Neural progenitor cell (in vitro differentiated cells): ENCODE measurements around the gene EIF2B2. TPM values are rescaled to one million over a fixed set of nuclear protein-coding genes. Genes with fewer than 3 reads are reported as not detected.

Experiments used
- DNase-seq: peaks from one replicate; pipeline ENCODE4 v3.0.0-alpha.2; 2016; ENCODE audit warnings: low spot score
- H2AFZ ChIP-seq: fragments of 200-600 bp; sonication (generic); replicated peaks from 2 replicates; pipeline ENCODE4 v1.6.1; 2016; ENCODE audit warnings: antibody characterized with exemption
- H3F3A ChIP-seq: fragments of 200-600 bp; sonication (generic); 2 replicates; pipeline ENCODE4 v1.6.1; 2016; ENCODE audit warnings: antibody characterized with exemption, low read depth
- H3K27ac ChIP-seq: fragments of 200-600 bp; sonication (generic); 2 replicates; pipeline ENCODE4 v1.5.1; 2016; ENCODE audit warnings: mild to moderate bottlenecking
- H3K27me3 ChIP-seq: fragments of 200-600 bp; sonication (generic); 2 replicates; pipeline ENCODE4 v1.6.1; 2016; ENCODE audit warnings: mild to moderate bottlenecking, moderate library complexity
- H3K36me3 ChIP-seq: fragments of 200-600 bp; sonication (generic); 2 replicates; pipeline ENCODE4 v1.5.1; 2016
- H3K4me1 ChIP-seq: fragments of 200-600 bp; sonication (generic); 2 replicates; pipeline ENCODE4 v1.6.1; 2016; ENCODE audit warnings: mixed run types
- H3K4me2 ChIP-seq: fragments of 200-600 bp; sonication (generic); 2 replicates; pipeline ENCODE4 v1.6.1; 2016
- H3K4me3 ChIP-seq: fragments of 200-600 bp; sonication (generic); 2 replicates; pipeline ENCODE4 v1.5.1; 2016
- H3K79me2 ChIP-seq: fragments of 200-600 bp; sonication (generic); 2 replicates; pipeline ENCODE4 v1.6.1; 2016; ENCODE audit warnings: low read depth
- H3K9ac ChIP-seq: fragments of 200-600 bp; sonication (generic); 2 replicates; pipeline ENCODE4 v1.6.1; 2016
- H3K9me3 ChIP-seq: fragments of 200-600 bp; sonication (generic); 2 replicates; pipeline ENCODE4 v1.5.1; 2016; ENCODE audit warnings: low read depth
- H4K20me1 ChIP-seq: fragments of 200-600 bp; sonication (generic); 2 replicates; pipeline ENCODE4 v1.6.1; 2016; ENCODE audit warnings: low read depth
- H3K27ac Mint-ChIP-seq: 3 replicates; pipeline ENCODE4 v1.8.0; 2021; ENCODE audit warnings: mixed read lengths
- H3K27me3 Mint-ChIP-seq: 2 replicates; pipeline ENCODE4 v1.8.0; 2022; ENCODE audit warnings: low read depth, mild to moderate bottlenecking, inconsistent platforms, moderate library complexity, mixed read lengths; ENCODE audit not compliant: insufficient read depth
- H3K36me3 Mint-ChIP-seq: 3 replicates; pipeline ENCODE4 v1.8.0; 2021; ENCODE audit warnings: mixed read lengths
- H3K4me1 Mint-ChIP-seq: 3 replicates; pipeline ENCODE4 v1.8.0; 2021; ENCODE audit warnings: mixed read lengths
- H3K4me3 Mint-ChIP-seq: 3 replicates; pipeline ENCODE4 v1.8.0; 2021; ENCODE audit warnings: mild to moderate bottlenecking, moderate library complexity, mixed read lengths
- H3K9me3 Mint-ChIP-seq: 3 replicates; pipeline ENCODE4 v1.8.0; 2020; ENCODE audit warnings: mixed read lengths
- CTCF ChIP-seq: fragments of 200-600 bp; sonication (generic); IDR thresholded peaks from 2 replicates; pipeline ENCODE4 v1.5.1; 2017; ENCODE audit warnings: antibody characterized with exemption, mild to moderate bottlenecking
- EZH2 ChIP-seq: fragments of 200-600 bp; sonication (generic); IDR thresholded peaks from 2 replicates; pipeline ENCODE4 v1.6.1; 2017; ENCODE audit warnings: antibody characterized with exemption, mild to moderate bottlenecking, moderate library complexity
- EZH2phosphoT487 ChIP-seq: fragments of 200-600 bp; sonication (generic); IDR thresholded peaks from 2 replicates; pipeline ENCODE4 v1.6.1; 2017; ENCODE audit warnings: antibody characterized with exemption
- total RNA-seq: library from RNA; depleted of rRNA; stranded (reverse); fragments of >200 nt; gene quantifications from 2 replicates; pipeline ENCODE4 v1.2.3, GENCODE V29; 2015; ENCODE audit warnings: low replicate concordance

EIF2B2 gene
- total RNA-seq, 1 donor from 2014 or later = 26.9 TPM

- Histone ChIP-seq H3K79me2 (no peaks in the 10 kb centered on the region), H3K4me2 (peak overlapping the region; percentile 36), H2AFZ (no peak overlapping the region), H3K4me1 (peaks cover 45% of the 10 kb centered on the region), H3K36me3 (no peaks in the 10 kb centered on the region), H4K20me1 (peaks cover 11% of the 10 kb centered on the region), H3F3A (peaks cover 23% of the 10 kb centered on the region), H3K27ac (no peak overlapping the region), H3K4me3 (no peak overlapping the region), H3K27me3 (peaks cover 28% of the 10 kb centered on the region), H3K9me3 (no peaks in the 10 kb centered on the region), H3K9ac (no peak overlapping the region)
- Mint-ChIP-seq H3K9me3 (no peaks in the 10 kb centered on the region), H3K27me3 (peaks cover 22% of the 10 kb centered on the region), H3K36me3 (no peaks in the 10 kb centered on the region), H3K4me1 (peaks cover 78% of the 10 kb centered on the region), H3K27ac (peak overlapping the region; percentile 90), H3K4me3 (peak overlapping the region; percentile 29)
- TF ChIP-seq EZH2 (no peak), CTCF (no peak), EZH2phosphoT487 (no peak)
- peak; percentile 29 for DNase-seq
Measured at GRCh38 chr14:74978416-74978947, 24.2 kb upstream of the EIF2B2 start.

- Histone ChIP-seq H3K4me2 (peak overlapping the region; percentile 36), H3K4me1 (peaks cover 44% of the 10 kb centered on the region), H3K36me3 (no peaks in the 10 kb centered on the region), H3F3A (peaks cover 23% of the 10 kb centered on the region), H3K79me2 (no peaks in the 10 kb centered on the region), H2AFZ (no peak overlapping the region), H3K9ac (no peak overlapping the region), H4K20me1 (peaks cover 11% of the 10 kb centered on the region), H3K27ac (no peak overlapping the region), H3K9me3 (no peaks in the 10 kb centered on the region), H3K4me3 (no peak overlapping the region), H3K27me3 (peaks cover 31% of the 10 kb centered on the region)
- TF ChIP-seq EZH2phosphoT487 (no peak), CTCF (no peak), EZH2 (no peak)
- H3K27me3 Mint-ChIP-seq = peaks cover 24% of the 10 kb centered on the region
- DNase-seq = no peak
- H3K9me3 Mint-ChIP-seq = no peaks in the 10 kb centered on the region
- no peaks in the 10 kb centered on the region for H3K36me3 Mint-ChIP-seq
- H3K27ac Mint-ChIP-seq = peak overlapping the region; percentile 90
- peaks cover 75% of the 10 kb centered on the region for H3K4me1 Mint-ChIP-seq
- peak overlapping the region; percentile 29 for H3K4me3 Mint-ChIP-seq
Measured at GRCh38 chr14:74979029-74979428, 23.7 kb upstream of the EIF2B2 start.

GRCh38 chr14:74979442-74980397 lies 23.0 kb upstream of the EIF2B2 start:
- Mint-ChIP-seq H3K4me3 (no peak overlapping the region), H3K4me1 (peaks cover 71% of the 10 kb centered on the region), H3K27me3 (peaks cover 22% of the 10 kb centered on the region), H3K9me3 (no peaks in the 10 kb centered on the region), H3K36me3 (no peaks in the 10 kb centered on the region), H3K27ac (peak overlapping the region; percentile 57)
- Histone ChIP-seq H3K4me3 (no peak overlapping the region), H3K9me3 (no peaks in the 10 kb centered on the region), H3K36me3 (no peaks in the 10 kb centered on the region), H3K27ac (no peak overlapping the region), H3K79me2 (no peaks in the 10 kb centered on the region), H4K20me1 (peaks cover 11% of the 10 kb centered on the region), H3K9ac (no peak overlapping the region), H2AFZ (peak overlapping the region; percentile 14), H3F3A (peaks cover 23% of the 10 kb centered on the region), H3K27me3 (peaks cover 31% of the 10 kb centered on the region), H3K4me1 (peaks cover 37% of the 10 kb centered on the region), H3K4me2 (peak overlapping the region; percentile 65)
- peak; percentile 70 for DNase-seq
- TF ChIP-seq EZH2 (no peak), CTCF (no peak), EZH2phosphoT487 (no peak)
